Left ventricle myocardium inferior (tissue), 1 donor: ENCODE data around the gene ATG9B. TPM values are rescaled to one million over a fixed set of nuclear protein-coding genes. Genes with fewer than 3 reads are reported as not detected.
A peak's percentile ranks its signal among the peaks of the same experiment; 100 is the strongest.

ENCODE experiments used
- DNase-seq: peaks from one replicate; pipeline ENCODE4 v3.0.0-alpha.2; 2020
- H3K27ac ChIP-seq: fragments of 200-600 bp; replicated peaks from 2 replicates; pipeline ENCODE4 v1.8.0; 2021
- H3K27me3 ChIP-seq: fragments of 200-600 bp; 2 replicates; pipeline ENCODE4 v1.8.0; 2021; ENCODE audit warnings: low read depth
- H3K36me3 ChIP-seq: fragments of 200-600 bp; 2 replicates; pipeline ENCODE4 v1.8.0; 2021
- H3K4me1 ChIP-seq: fragments of 200-600 bp; 2 replicates; pipeline ENCODE4 v1.8.0; 2021
- H3K4me3 ChIP-seq: fragments of 200-600 bp; 2 replicates; pipeline ENCODE4 v1.8.0; 2021; ENCODE audit warnings: mild to moderate bottlenecking, moderate library complexity
- H3K9me3 ChIP-seq: fragments of 200-600 bp; replicated peaks from 2 replicates; pipeline ENCODE4 v1.8.0; 2021
- CTCF ChIP-seq: fragments of 200-600 bp; IDR thresholded peaks from 2 replicates; pipeline ENCODE4 v1.8.0; 2021; ENCODE audit warnings: antibody characterized with exemption, mild to moderate bottlenecking, borderline replicate concordance
- intact Hi-C: fragments of 100-400 bp; cut with micrococcal nuclease; formaldehyde crosslinking; loops from one replicate; pipeline ENCODE4 v1.11.0; 2022
- total RNA-seq: library from RNA; stranded (reverse); fragmentation: NEBNext Ultra II Directional; extraction: Animal tissue kit (Norgen Biotek cat#: 25700); gene quantifications from one replicate; pipeline ENCODE4 v1.2.1, GENCODE V29; 2021
- donor health status: DM: no; HTN: yes; CAD: no; lungs with severe emphysema.

The ATG9B gene
- total RNA-seq, 1 donor from 2014 or later = not detected

GRCh38 chr7:151063212-151063561 is 38.9 kb upstream of the ATG9B start:
- peak overlapping the region; percentile 67 for H3K27ac ChIP-seq
- TF ChIP-seq CTCF = no peak
- intact Hi-C loops = no loop called here
- no peaks in the 10 kb centered on the region for H3K27me3 ChIP-seq
- H3K4me1 ChIP-seq = peaks cover 65% of the 10 kb centered on the region
- H3K9me3 ChIP-seq = no peaks in the 10 kb centered on the region
- peaks cover 41% of the 10 kb centered on the region for H3K36me3 ChIP-seq
- H3K4me3 ChIP-seq = peak overlapping the region; percentile 93
- DNase-seq = no peak

GRCh38 chr7:151062399-151063211 is 38.3 kb upstream of the ATG9B start:
- peaks cover 66% of the 10 kb centered on the region for H3K4me1 ChIP-seq
- H3K27ac ChIP-seq = peak overlapping the region; percentile 67
- TF ChIP-seq CTCF = no peak
- H3K4me3 ChIP-seq = peak overlapping the region; percentile 93
- no peak for DNase-seq
- no peaks in the 10 kb centered on the region for H3K9me3 ChIP-seq
- no peaks in the 10 kb centered on the region for H3K27me3 ChIP-seq
- intact Hi-C loops = no loop called here
- H3K36me3 ChIP-seq = peaks cover 35% of the 10 kb centered on the region

GRCh38 chr7:151062111-151062398 is 37.8 kb upstream of the ATG9B start:
- intact Hi-C loops = no loop called here

GRCh38 chr7:151061213-151062110 is 37.2 kb upstream of the ATG9B start:
- Histone ChIP-seq H3K27ac (peak overlapping the region; percentile 97), H3K36me3 (peaks cover 24% of the 10 kb centered on the region), H3K9me3 (no peaks in the 10 kb centered on the region), H3K4me1 (peaks cover 77% of the 10 kb centered on the region), H3K27me3 (no peaks in the 10 kb centered on the region), H3K4me3 (peak overlapping the region; percentile 93)
- intact Hi-C loops = no loop called here
- no peak for TF ChIP-seq CTCF
- no peak for DNase-seq

More at GRCh38 chr7:151062111-151062398, 37.8 kb upstream of the ATG9B start:
- H3K4me3 ChIP-seq = peak overlapping the region; percentile 93
- H3K4me1 ChIP-seq = peaks cover 71% of the 10 kb centered on the region
- no peaks in the 10 kb centered on the region for H3K27me3 ChIP-seq
- TF ChIP-seq CTCF = no peak
- no peak for DNase-seq
- H3K36me3 ChIP-seq = peaks cover 30% of the 10 kb centered on the region
- H3K9me3 ChIP-seq = no peaks in the 10 kb centered on the region
- H3K27ac ChIP-seq = peak overlapping the region; percentile 97

- TF ChIP-seq CTCF = no peak
- H3K36me3 ChIP-seq = peaks cover 15% of the 10 kb centered on the region
- H3K4me1 ChIP-seq = peaks cover 77% of the 10 kb centered on the region
- no peaks in the 10 kb centered on the region for H3K9me3 ChIP-seq
- intact Hi-C loops = no loop called here
- H3K4me3 ChIP-seq = peak overlapping the region; percentile 93
- H3K27me3 ChIP-seq = no peaks in the 10 kb centered on the region
- peak overlapping the region; percentile 97 for H3K27ac ChIP-seq
- no peak for DNase-seq
Observed at GRCh38 chr7:151060416-151061212, 36.3 kb upstream of the ATG9B start.
